Left lung (tissue), 10 donors: ENCODE results near the gene RMND5A. TPM values are rescaled to one million over a fixed set of nuclear protein-coding genes. Genes with fewer than 3 reads are reported as not detected.

Experiments used
- ATAC-seq: fragments of 200-7000 bp; cut with Tn5 transposase; one replicate; pipeline ENCODE4 v1.9.1; 2020; ENCODE audit warnings: moderate library complexity
- DNase-seq, 4 donors: peaks; one replicate each; pipeline ENCODE4 v3.0.0-alpha.2; 2013 to 2020
- H3K27ac ChIP-seq, 2 donors: fragments of 200-600 bp; sonication (generic) in 1 of 2; one replicate each; pipeline versions ENCODE4 v1.5.0 to v1.8.0; 2020 to 2021
- H3K27me3 ChIP-seq, 2 donors: fragments of 200-600 bp; sonication (generic) in 1 of 2; one replicate each; pipeline versions ENCODE4 v1.5.0 to v1.8.0; 2020 to 2021
- H3K36me3 ChIP-seq, 2 donors: fragments of 200-600 bp; sonication (generic) in 1 of 2; one replicate each; pipeline versions ENCODE4 v1.5.0 to v1.8.0; 2020 to 2021
- H3K4me1 ChIP-seq, 2 donors: fragments of 200-600 bp; one replicate each; pipeline ENCODE4 v1.8.0; 2021
- H3K4me3 ChIP-seq, 2 donors: fragments of 200-600 bp; sonication (generic) in 1 of 2; one replicate each; pipeline versions ENCODE4 v1.5.0 to v1.8.0; 2020 to 2021; ENCODE audit warnings: mild to moderate bottlenecking in 1 of 2
- H3K9me3 ChIP-seq, 2 donors: fragments of 200-600 bp; sonication (generic) in 1 of 2; one replicate each; pipeline versions ENCODE4 v1.5.0 to v1.8.0; 2020 to 2021
- CTCF ChIP-seq, 2 donors: fragments of 200-600 bp; sonication (generic) in 1 of 2; IDR thresholded peaks; one replicate each; pipeline versions ENCODE4 v1.5.0 to v1.8.0; 2021; ENCODE audit warnings: antibody characterized with exemption in 2 of 2
- intact Hi-C, 2 donors: fragments of 100-400 bp; cut with DNase I; formaldehyde crosslinking; loops; one replicate each; pipeline versions ENCODE4 v1.11.2 to v1.14.2; 2022
- polyA plus RNA-seq, 6 donors: library from polyadenylated mRNA; unstranded; fragments of 120-200 nt; gene quantifications; one replicate each; pipeline ENCODE4 v1.2.1, GENCODE V29; 2013; ENCODE audit not compliant: insufficient read length in 6 of 6
- total RNA-seq, 2 donors: library from RNA; stranded (reverse); fragmentation: NEBNext Ultra II Directional; extraction: Animal tissue kit (Norgen Biotek cat#: 25700); gene quantifications; one replicate each; pipeline ENCODE4 v1.2.1, GENCODE V29; 2021
- donor health status: DM: no; HTN: yes; CAD: no.
- donor health status: DM: no; HTN: no; CAD: no.

RMND5A gene
- total and polyA plus RNA-seq, 8 donors: 25.4 to 56.3 (median 52.2) TPM

DNA sequence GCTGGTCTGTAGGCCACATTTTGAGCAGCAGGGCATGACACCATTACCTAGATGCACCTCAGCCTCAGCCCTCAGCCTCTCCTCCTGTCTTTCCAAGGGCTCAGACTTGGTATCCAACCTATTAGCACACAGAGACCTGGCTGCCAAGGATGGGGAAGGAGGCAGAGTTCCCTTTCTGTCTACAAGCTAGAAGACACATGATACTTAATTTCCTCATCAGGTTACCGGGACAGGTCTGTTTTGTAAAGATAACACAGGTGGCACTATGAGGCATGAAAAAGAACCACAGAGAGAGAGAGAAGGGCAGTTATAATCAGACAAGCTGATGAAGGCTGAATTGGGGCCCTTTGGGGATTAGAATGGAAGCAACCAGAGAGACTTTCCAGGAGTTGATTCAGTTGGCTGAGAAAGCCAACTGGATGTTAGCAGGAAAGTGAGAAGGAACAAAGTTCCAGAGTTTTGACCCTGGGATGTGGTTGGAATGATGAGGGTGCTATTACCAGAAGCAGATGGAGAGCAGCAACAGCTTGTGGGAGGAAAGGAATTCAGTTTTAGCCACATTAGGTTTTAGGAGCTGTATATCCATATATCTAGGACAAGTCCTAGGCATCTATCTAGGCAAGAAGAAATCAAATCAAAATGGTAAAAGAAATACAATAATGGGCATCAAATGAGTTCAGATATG, 46.0 kb upstream of the RMND5A start:
- intact Hi-C loops: no loop called here
- no peak overlapping the region for H3K27ac ChIP-seq
- ATAC-seq: no peak

DNA sequence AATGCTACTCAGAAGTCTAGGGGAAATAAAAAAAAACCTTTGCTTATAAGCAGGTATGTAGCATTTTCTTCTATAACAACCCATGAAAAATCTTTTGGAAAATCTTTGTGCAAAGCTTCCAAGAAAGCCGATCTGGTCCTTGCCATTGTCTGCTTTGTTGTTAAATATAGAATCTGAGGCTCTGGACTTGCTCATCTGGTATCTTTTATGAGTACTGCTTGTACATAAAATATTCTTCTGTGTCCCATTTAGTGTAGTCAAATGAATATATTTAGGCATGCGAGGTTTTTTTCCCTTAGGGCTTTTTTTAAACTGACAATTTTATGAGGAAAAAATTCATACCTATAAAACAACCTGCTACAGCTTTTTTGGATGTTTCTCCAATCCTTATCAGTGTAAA, 45.0 kb upstream of the RMND5A start:
- no peak overlapping the region for H3K27ac ChIP-seq
- H3K4me1 ChIP-seq: peaks cover 0 to 6% of the 10 kb centered on the region in 2 donors
- intact Hi-C loops: no loop called here
- ATAC-seq: no peak
- no peak for TF ChIP-seq CTCF (IDR thresholded peaks at IDR 0.05)
- H3K36me3 ChIP-seq: no peaks in the 10 kb centered on the region
- H3K4me3 ChIP-seq: no peak overlapping the region
- no peaks in the 10 kb centered on the region for H3K9me3 ChIP-seq
- no peak for DNase-seq
- H3K27me3 ChIP-seq: no peaks in the 10 kb centered on the region

More for the DNA sequence above, 46.0 kb upstream of the RMND5A start:
- Histone ChIP-seq H3K4me1 (peaks cover 0 to 6% of the 10 kb centered on the region in 2 donors), H3K36me3 (no peaks in the 10 kb centered on the region), H3K27me3 (no peaks in the 10 kb centered on the region), H3K9me3 (no peaks in the 10 kb centered on the region), H3K4me3 (no peak overlapping the region)
- no peak for DNase-seq
- no peak for TF ChIP-seq CTCF (IDR thresholded peaks at IDR 0.05)

GRCh38 chr2:86675511-86676015, 44.5 kb upstream of the RMND5A start:
- no peak for DNase-seq
- peak; percentile 30 for ATAC-seq
- Histone ChIP-seq H3K36me3 (no peaks in the 10 kb centered on the region), H3K9me3 (no peaks in the 10 kb centered on the region), H3K4me3 (no peak overlapping the region), H3K27me3 (no peaks in the 10 kb centered on the region), H3K27ac (no peak overlapping the region), H3K4me1 (peaks cover 0 to 6% of the 10 kb centered on the region in 2 donors)
- TF ChIP-seq CTCF (IDR thresholded peaks at IDR 0.05): no peak
- intact Hi-C loops: no loop called here

- H3K36me3 ChIP-seq: no peaks in the 10 kb centered on the region
- H3K27me3 ChIP-seq: no peaks in the 10 kb centered on the region
- H3K4me1 ChIP-seq: no peaks in the 10 kb centered on the region
- no peak overlapping the region for H3K4me3 ChIP-seq
- ATAC-seq (no peak), DNase-seq (no peak)
- H3K27ac ChIP-seq: no peak overlapping the region
- no peaks in the 10 kb centered on the region for H3K9me3 ChIP-seq
- intact Hi-C loops: no loop called here
- TF ChIP-seq CTCF (IDR thresholded peaks at IDR 0.05): no peak
Measured at GRCh38 chr2:86677816-86678215, 42.3 kb upstream of the RMND5A start.

DNA sequence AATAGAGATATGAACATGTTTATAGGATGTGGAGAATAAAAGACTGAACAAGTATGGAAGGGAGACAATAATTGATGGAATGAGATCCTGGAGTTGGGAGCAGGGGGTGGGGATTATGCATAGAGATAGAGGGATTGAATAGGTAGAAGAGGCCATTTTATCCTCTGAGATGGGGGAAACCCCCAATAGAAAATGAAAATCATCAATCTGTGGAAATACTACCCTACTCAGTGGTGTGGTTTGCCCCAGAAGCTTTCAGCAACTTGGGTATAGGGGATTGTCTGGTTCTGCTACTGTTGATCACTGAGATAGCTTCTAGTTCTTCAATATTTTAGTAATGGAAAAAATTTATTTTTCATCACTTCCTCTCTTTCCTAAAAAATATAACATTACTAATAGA, 41.1 kb upstream of the RMND5A start:
- Histone ChIP-seq H3K27me3 (no peaks in the 10 kb centered on the region), H3K4me1 (no peaks in the 10 kb centered on the region), H3K9me3 (no peaks in the 10 kb centered on the region), H3K27ac (no peak overlapping the region), H3K36me3 (no peaks in the 10 kb centered on the region), H3K4me3 (no peak overlapping the region)
- TF ChIP-seq CTCF (IDR thresholded peaks at IDR 0.05): no peak
- ATAC-seq: no peak
- DNase-seq: no peak
- intact Hi-C loops: no loop called here
